A673 (cell line): ENCODE results near the gene DCLRE1C.
"Not testable (repeated sequence)": the region's sequence is repeated elsewhere in the genome, so short reads cannot be mapped to it uniquely, and the experiment has no call there.

Source experiments
- CTCF ChIP-seq: fragments of 300-800, 200-600 bp; sonication (generic); conservative IDR thresholded peaks from 2 replicates; pipeline ENCODE4 v1.5.1; 2017; ENCODE audit warnings: low read depth, mild to moderate bottlenecking, antibody characterized with exemption, low read length, moderate library complexity, mixed read lengths
- EZH2 ChIP-seq: fragments of 200-600 bp; sonication (generic); IDR thresholded peaks from 2 replicates; pipeline ENCODE4 v1.6.1; 2017; ENCODE audit warnings: borderline replicate concordance, low read depth, mild to moderate bottlenecking, mixed read lengths, antibody characterized with exemption, low read length; ENCODE audit not compliant: poor library complexity, severe bottlenecking

GRCh38 chr10:14992336-14992735 is 38.4 kb upstream of the DCLRE1C start:
- not testable (repeated sequence) for TF ChIP-seq CTCF, EZH2
